ENCODE data around the gene CADM4. TPM values are rescaled to one million over a fixed set of nuclear protein-coding genes. Genes with fewer than 3 reads are reported as not detected.

CADM4 gene
- polyA plus RNA-seq, 1 donor (not counting 4 experiments of a cell fraction or from before 2014, with no cell fraction given): 4.3 TPM

GRCh38 chr19:43594710-43595604 is 44.7 kb downstream of the CADM4 start:
- Histone ChIP-seq H3K4me3 (ENCODE audit: control insufficient read depth in 2 of 3, extremely low read depth in 1 of 3, insufficient read depth in 2 of 3, low read depth in 1 of 3, low read length in 3 of 3) (peak overlapping the region; percentile 70 to 96 (median 96)), H3K4me1 (ENCODE audit: control insufficient read depth, extremely low read depth, insufficient read depth, low read length) (peaks cover 24% of the 10 kb centered on the region), H3K9ac (ENCODE audit: control insufficient read depth, extremely low read depth, insufficient read depth, low read length) (peak overlapping the region; percentile 99), H3K36me3 (ENCODE audit: control insufficient read depth in 2 of 2, extremely low read depth in 1 of 2, insufficient read depth in 2 of 2, low read length in 2 of 2) (peaks cover 17 to 46% of the 10 kb centered on the region in 2 experiments), H3K9me1 (ENCODE audit: control insufficient read depth, extremely low read depth, insufficient read depth, low read length) (no peaks in the 10 kb centered on the region), H3K4me2 (ENCODE audit: control insufficient read depth, extremely low read depth, insufficient read depth, low read depth, low read length) (peak overlapping the region; percentile 85), H3K79me2 (ENCODE audit: control insufficient read depth, insufficient read depth, low read length) (peaks cover 66% of the 10 kb centered on the region), H2AFZ (ENCODE audit: control insufficient read depth, low read length) (peak overlapping the region; percentile 49), H3K27me3 (ENCODE audit: control insufficient read depth, extremely low read depth, insufficient read depth, low read length) (no peaks in the 10 kb centered on the region), H4K20me1 (ENCODE audit: control insufficient read depth, extremely low read depth, insufficient read depth, low read length) (peaks cover 5% of the 10 kb centered on the region), H3K27ac (ENCODE audit: control insufficient read depth, insufficient read depth, low read length) (peak overlapping the region; percentile 99), H3K9me3 (ENCODE audit: control insufficient read depth, low read depth, low read length) (no peaks in the 10 kb centered on the region)
- no peak for FAIRE-seq
- DNase-seq (ENCODE audit: low read depth, low spot score): no peak
- dilution Hi-C loops (cut with MboI; ENCODE audit: extremely low pct_ligation_motif_present, low sequenced_read_pairs): no loop called here
- no peak for TF ChIP-seq EZH2 (IDR thresholded peaks at IDR 0.05; ENCODE audit: low read length)
- peak; percentile 81 to 98 (median 88) for TF ChIP-seq CTCF (optimal IDR thresholded peaks at IDR 0.05 in 1 of 3, IDR thresholded peaks at IDR 0.05 in 1 of 3, conservative IDR thresholded peaks at IDR 0.05 in 1 of 3; ENCODE audit: extremely low read depth in 1 of 3, insufficient read depth in 2 of 3, low read length in 3 of 3)

GRCh38 chr19:43594081-43594697 is 45.5 kb downstream of the CADM4 start:
- no peak for DNase-seq (ENCODE audit: low read depth, low spot score)
- H3K27ac ChIP-seq (ENCODE audit: control insufficient read depth, insufficient read depth, low read length): no peak overlapping the region

More at GRCh38 chr19:43594081-43594697, 45.5 kb downstream of the CADM4 start:
- H3K4me1 ChIP-seq (ENCODE audit: control insufficient read depth, extremely low read depth, insufficient read depth, low read length): peaks cover 24% of the 10 kb centered on the region
- no peaks in the 10 kb centered on the region for H3K27me3 ChIP-seq (ENCODE audit: control insufficient read depth, extremely low read depth, insufficient read depth, low read length)
- H2AFZ ChIP-seq (ENCODE audit: control insufficient read depth, low read length): no peak overlapping the region
- dilution Hi-C loops (cut with MboI; ENCODE audit: extremely low pct_ligation_motif_present, low sequenced_read_pairs): no loop called here
- TF ChIP-seq EZH2 (IDR thresholded peaks at IDR 0.05; ENCODE audit: low read length) (no peak), CTCF (optimal IDR thresholded peaks at IDR 0.05 in 1 of 3, IDR thresholded peaks at IDR 0.05 in 1 of 3, conservative IDR thresholded peaks at IDR 0.05 in 1 of 3; ENCODE audit: extremely low read depth in 1 of 3, insufficient read depth in 2 of 3, low read length in 3 of 3) (no peak)
- peaks cover 13 to 40% of the 10 kb centered on the region in 2 experiments for H3K36me3 ChIP-seq (ENCODE audit: control insufficient read depth in 2 of 2, extremely low read depth in 1 of 2, insufficient read depth in 2 of 2, low read length in 2 of 2)
- H3K9me1 ChIP-seq (ENCODE audit: control insufficient read depth, extremely low read depth, insufficient read depth, low read length): no peaks in the 10 kb centered on the region
- H3K79me2 ChIP-seq (ENCODE audit: control insufficient read depth, insufficient read depth, low read length): peaks cover 66% of the 10 kb centered on the region
- H3K4me2 ChIP-seq (ENCODE audit: control insufficient read depth, extremely low read depth, insufficient read depth, low read depth, low read length): peak overlapping the region; percentile 85
- no peaks in the 10 kb centered on the region for H3K9me3 ChIP-seq (ENCODE audit: control insufficient read depth, low read depth, low read length)
- peak overlapping the region; percentile 99 for H3K9ac ChIP-seq (ENCODE audit: control insufficient read depth, extremely low read depth, insufficient read depth, low read length)
- peaks cover 5% of the 10 kb centered on the region for H4K20me1 ChIP-seq (ENCODE audit: control insufficient read depth, extremely low read depth, insufficient read depth, low read length)
- FAIRE-seq: no peak
- H3K4me3 ChIP-seq (ENCODE audit: control insufficient read depth in 2 of 3, extremely low read depth in 1 of 3, insufficient read depth in 2 of 3, low read depth in 1 of 3, low read length in 3 of 3): peak overlapping the region; percentile 70 to 96 (median 96)

Measured in keratinocyte (primary cell).